GM23338 (cell line): ENCODE results near the gene DDC. TPM values are rescaled to one million over a fixed set of nuclear protein-coding genes. Genes with fewer than 3 reads are reported as not detected.
A peak's percentile ranks its signal among the peaks of the same experiment; 100 is the strongest.

Experiments used
- ATAC-seq: fragments of 200-7000 bp; cut with Tn5 transposase; 3 replicates; pipeline ENCODE4 v1.9.1; 2020
- DNase-seq: peaks from one replicate; pipeline ENCODE4 v3.0.0-alpha.2; 2015; ENCODE audit warnings: low spot score
- H2AFZ ChIP-seq: fragments of 200-600 bp; sonication (generic); 2 replicates; pipeline ENCODE4 v1.8.0; 2016; ENCODE audit warnings: antibody characterized with exemption, mild to moderate bottlenecking, moderate library complexity
- H3F3A ChIP-seq: fragments of 200-600 bp; sonication (generic); replicated peaks from 2 replicates; pipeline ENCODE4 v1.8.0; 2017; ENCODE audit warnings: antibody characterized with exemption, mixed run types, low read depth
- H3K27ac ChIP-seq: fragments of 200-600 bp; sonication (generic); 2 replicates; pipeline ENCODE4 v1.6.1; 2016; ENCODE audit warnings: low read depth
- H3K27me3 ChIP-seq: fragments of 200-600 bp; sonication (generic); 2 replicates; pipeline ENCODE4 v1.8.0; 2016; ENCODE audit warnings: mild to moderate bottlenecking, mixed run types, moderate library complexity; ENCODE audit not compliant: insufficient read depth
- H3K36me3 ChIP-seq: fragments of 200-600 bp; sonication (generic); 2 replicates; pipeline ENCODE4 v1.8.0; 2016; ENCODE audit warnings: mild to moderate bottlenecking; ENCODE audit not compliant: insufficient read depth
- H3K4me1 ChIP-seq: fragments of 200-600 bp; sonication (generic); 2 replicates; pipeline ENCODE4 v1.8.0; 2016; ENCODE audit warnings: mild to moderate bottlenecking, moderate library complexity; ENCODE audit not compliant: insufficient read depth
- H3K4me2 ChIP-seq: fragments of 200-600 bp; sonication (generic); 2 replicates; pipeline ENCODE4 v1.7.1; 2017; ENCODE audit warnings: mixed run types
- H3K4me3 ChIP-seq: fragments of 200-600 bp; sonication (generic); 2 replicates; pipeline ENCODE4 v1.6.1; 2016; ENCODE audit warnings: mixed run types
- H3K79me2 ChIP-seq: fragments of 200-600 bp; sonication (generic); replicated peaks from 2 replicates; pipeline ENCODE4 v1.8.0; 2017; ENCODE audit warnings: mild to moderate bottlenecking; ENCODE audit not compliant: insufficient read depth
- H3K9me2 ChIP-seq: fragments of 200-600 bp; sonication (generic); 2 replicates; pipeline ENCODE4 v1.8.0; 2017; ENCODE audit not compliant: insufficient read depth
- H4K20me1 ChIP-seq: fragments of 200-600 bp; sonication (generic); replicated peaks from 2 replicates; pipeline ENCODE4 v1.8.0; 2017; ENCODE audit warnings: mild to moderate bottlenecking; ENCODE audit not compliant: insufficient read depth
- H3K27ac Mint-ChIP-seq: 2 replicates; pipeline ENCODE4 v1.8.0; 2020; ENCODE audit warnings: inconsistent platforms, mild to moderate bottlenecking, moderate library complexity, mixed read lengths
- H3K27me3 Mint-ChIP-seq: 3 replicates; pipeline ENCODE4 v1.8.0; 2022; ENCODE audit warnings: low read depth, mild to moderate bottlenecking, moderate library complexity, mixed read lengths, inconsistent platforms; ENCODE audit not compliant: insufficient read depth, poor library complexity
- H3K36me3 Mint-ChIP-seq: 3 replicates; pipeline ENCODE4 v1.8.0; 2021; ENCODE audit warnings: low read depth, mild to moderate bottlenecking, inconsistent platforms, moderate library complexity, mixed read lengths
- H3K4me1 Mint-ChIP-seq: 3 replicates; pipeline ENCODE4 v1.8.0; 2020; ENCODE audit warnings: mild to moderate bottlenecking, inconsistent platforms, mixed read lengths
- H3K4me3 Mint-ChIP-seq: 3 replicates; pipeline ENCODE4 v1.8.0; 2021; ENCODE audit warnings: moderate library complexity, mild to moderate bottlenecking, inconsistent platforms, mixed read lengths
- H3K9me3 Mint-ChIP-seq: 3 replicates; pipeline ENCODE4 v1.8.0; 2020; ENCODE audit warnings: moderate library complexity, mild to moderate bottlenecking, inconsistent platforms, mixed read lengths
- CREB1 ChIP-seq: fragments of 250-450 bp; sonication (Bioruptor Pico); IDR thresholded peaks from 2 replicates; pipeline ENCODE4 v1.5.0; 2020; ENCODE audit warnings: low read depth, mild to moderate bottlenecking, moderate library complexity
- EZH2 ChIP-seq: fragments of 200-600 bp; sonication (generic); IDR thresholded peaks from one replicate; pipeline ENCODE4 v1.8.0; 2017; ENCODE audit warnings: antibody characterized with exemption, mild to moderate bottlenecking, low read depth; ENCODE audit not compliant: unreplicated experiment
- EZH2phosphoT487 ChIP-seq: fragments of 200-600 bp; sonication (generic); IDR thresholded peaks from one replicate; pipeline ENCODE4 v1.8.1; 2018; ENCODE audit warnings: antibody characterized with exemption; ENCODE audit not compliant: unreplicated experiment
- JUNB ChIP-seq: IDR thresholded peaks from one replicate; pipeline ENCODE4 v1.6.1; 2016; ENCODE audit warnings: antibody characterized with exemption; ENCODE audit not compliant: unreplicated experiment
- NANOG ChIP-seq: IDR thresholded peaks from 2 replicates; pipeline ENCODE4 v1.6.1; 2016; ENCODE audit warnings: antibody characterized with exemption, borderline replicate concordance
- POLR2AphosphoS5 ChIP-seq: IDR thresholded peaks from 2 replicates; pipeline ENCODE4 v1.6.1; 2016; ENCODE audit warnings: antibody characterized with exemption, low read depth
- STAT1 ChIP-seq: IDR thresholded peaks from one replicate; pipeline ENCODE4 v1.6.1; 2016; ENCODE audit warnings: antibody characterized with exemption; ENCODE audit not compliant: unreplicated experiment
- ZNF462 ChIP-seq: fragments of 250-450 bp; sonication (Bioruptor Pico); IDR thresholded peaks from 2 replicates; pipeline ENCODE4 v1.5.0; 2020; ENCODE audit warnings: mild to moderate bottlenecking, moderate library complexity
- polyA plus RNA-seq: library from polyadenylated mRNA; unstranded; fragments of >200 nt; fragmentation: Nextera tagmentation; extraction: Ambion mirVana; gene quantifications from 2 replicates; pipeline ENCODE4 v1.2.1, GENCODE V29; 2016
- total RNA-seq: library from RNA; depleted of rRNA; stranded (reverse); fragments of >200 nt; shearing (Covaris generic); gene quantifications from 2 replicates; pipeline ENCODE4 v1.2.3, GENCODE V29; 2014
- TF ChIP-seq, protein P1 (sequence below): IDR thresholded peaks from one replicate; pipeline ENCODE4 v1.6.1; 2018; ENCODE audit warnings: antibody characterized with exemption; ENCODE audit not compliant: unreplicated experiment

DDC gene
- total and polyA plus RNA-seq, 2 experiments from 2014 or later = not detected

DNA sequence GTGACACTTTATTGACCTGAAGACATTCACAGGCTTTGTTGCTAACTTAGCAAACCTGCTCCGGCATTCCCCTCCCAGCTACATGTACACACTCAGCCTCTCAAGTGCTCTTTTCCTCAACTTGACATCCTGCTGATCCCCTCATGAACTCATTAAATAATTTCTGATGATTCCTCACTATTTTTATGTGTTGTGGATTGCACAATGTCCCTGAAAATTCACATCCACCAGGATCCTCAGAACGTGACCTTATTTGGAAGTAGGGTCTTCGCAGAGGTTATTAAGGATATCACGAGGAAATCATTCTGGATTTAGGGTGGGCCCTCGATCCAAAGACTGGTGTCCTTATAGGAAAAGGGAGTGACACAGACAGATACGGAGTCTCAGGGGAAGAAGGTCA lies 142.3 kb downstream of the DDC start (continued):
- no peak for TF ChIP-seq ZNF462 (CRISPR knock-in tag)
- TF ChIP-seq, protein P1, sequence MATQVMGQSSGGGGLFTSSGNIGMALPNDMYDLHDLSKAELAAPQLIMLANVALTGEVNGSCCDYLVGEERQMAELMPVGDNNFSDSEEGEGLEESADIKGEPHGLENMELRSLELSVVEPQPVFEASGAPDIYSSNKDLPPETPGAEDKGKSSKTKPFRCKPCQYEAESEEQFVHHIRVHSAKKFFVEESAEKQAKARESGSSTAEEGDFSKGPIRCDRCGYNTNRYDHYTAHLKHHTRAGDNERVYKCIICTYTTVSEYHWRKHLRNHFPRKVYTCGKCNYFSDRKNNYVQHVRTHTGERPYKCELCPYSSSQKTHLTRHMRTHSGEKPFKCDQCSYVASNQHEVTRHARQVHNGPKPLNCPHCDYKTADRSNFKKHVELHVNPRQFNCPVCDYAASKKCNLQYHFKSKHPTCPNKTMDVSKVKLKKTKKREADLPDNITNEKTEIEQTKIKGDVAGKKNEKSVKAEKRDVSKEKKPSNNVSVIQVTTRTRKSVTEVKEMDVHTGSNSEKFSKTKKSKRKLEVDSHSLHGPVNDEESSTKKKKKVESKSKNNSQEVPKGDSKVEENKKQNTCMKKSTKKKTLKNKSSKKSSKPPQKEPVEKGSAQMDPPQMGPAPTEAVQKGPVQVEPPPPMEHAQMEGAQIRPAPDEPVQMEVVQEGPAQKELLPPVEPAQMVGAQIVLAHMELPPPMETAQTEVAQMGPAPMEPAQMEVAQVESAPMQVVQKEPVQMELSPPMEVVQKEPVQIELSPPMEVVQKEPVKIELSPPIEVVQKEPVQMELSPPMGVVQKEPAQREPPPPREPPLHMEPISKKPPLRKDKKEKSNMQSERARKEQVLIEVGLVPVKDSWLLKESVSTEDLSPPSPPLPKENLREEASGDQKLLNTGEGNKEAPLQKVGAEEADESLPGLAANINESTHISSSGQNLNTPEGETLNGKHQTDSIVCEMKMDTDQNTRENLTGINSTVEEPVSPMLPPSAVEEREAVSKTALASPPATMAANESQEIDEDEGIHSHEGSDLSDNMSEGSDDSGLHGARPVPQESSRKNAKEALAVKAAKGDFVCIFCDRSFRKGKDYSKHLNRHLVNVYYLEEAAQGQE = no peak

- no peaks in the 10 kb centered on the region for H3K36me3 Mint-ChIP-seq
- Histone ChIP-seq H3K27me3 (no peaks in the 10 kb centered on the region), H3K4me1 (peaks cover 22% of the 10 kb centered on the region), H3K27ac (no peak overlapping the region), H3F3A (no peaks in the 10 kb centered on the region), H2AFZ (0 out of 2 replicates have a peak overlapping the region, but pooled peaks have one; percentile 11), H4K20me1 (no peaks in the 10 kb centered on the region), H3K4me3 (no peak overlapping the region), H3K79me2 (no peaks in the 10 kb centered on the region), H3K36me3 (no peaks in the 10 kb centered on the region), H3K4me2 (no peak overlapping the region), H3K9me2 (0 out of 2 replicates have a peak, but pooled peaks cover 5% of the 10 kb centered on the region)
- H3K9me3 Mint-ChIP-seq = no peaks in the 10 kb centered on the region
- no peak overlapping the region; the same call in 1 of the 2 replicates for H3K27ac Mint-ChIP-seq
- H3K4me1 Mint-ChIP-seq = peaks cover 29% of the 10 kb centered on the region
- peaks cover 1% of the 10 kb centered on the region for H3K27me3 Mint-ChIP-seq
- H3K4me3 Mint-ChIP-seq = no peak overlapping the region
- ATAC-seq = peak; percentile 10; the same call in 1 of the 3 replicates
- DNase-seq = peak; percentile 24
- TF ChIP-seq EZH2phosphoT487 = no peak
- no peak for TF ChIP-seq NANOG
- no peak for TF ChIP-seq JUNB
- TF ChIP-seq POLR2AphosphoS5 = no peak
- TF ChIP-seq STAT1 = no peak
- TF ChIP-seq EZH2 = no peak
- TF ChIP-seq, protein P1 = no peak
- TF ChIP-seq CREB1 = no peak
Measured at GRCh38 chr7:50421043-50421442, 144.2 kb downstream of the DDC start.
